CD4-positive, alpha-beta T cell treated with Interleukin-21 for 1 hour (primary cell): Measurements from ENCODE around the gene TMEM238L.
"Not testable (repeated sequence)": the region's sequence is repeated elsewhere in the genome, so short reads cannot be mapped to it uniquely, and the experiment has no call there.

Source experiments
- DNase-seq: peaks from one replicate; pipeline ENCODE4 v3.0.0-alpha.2; 2020

Gene TMEM238L, protein sequence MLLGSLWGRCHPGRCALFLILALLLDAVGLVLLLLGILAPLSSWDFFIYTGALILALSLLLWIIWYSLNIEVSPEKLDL

DNA sequence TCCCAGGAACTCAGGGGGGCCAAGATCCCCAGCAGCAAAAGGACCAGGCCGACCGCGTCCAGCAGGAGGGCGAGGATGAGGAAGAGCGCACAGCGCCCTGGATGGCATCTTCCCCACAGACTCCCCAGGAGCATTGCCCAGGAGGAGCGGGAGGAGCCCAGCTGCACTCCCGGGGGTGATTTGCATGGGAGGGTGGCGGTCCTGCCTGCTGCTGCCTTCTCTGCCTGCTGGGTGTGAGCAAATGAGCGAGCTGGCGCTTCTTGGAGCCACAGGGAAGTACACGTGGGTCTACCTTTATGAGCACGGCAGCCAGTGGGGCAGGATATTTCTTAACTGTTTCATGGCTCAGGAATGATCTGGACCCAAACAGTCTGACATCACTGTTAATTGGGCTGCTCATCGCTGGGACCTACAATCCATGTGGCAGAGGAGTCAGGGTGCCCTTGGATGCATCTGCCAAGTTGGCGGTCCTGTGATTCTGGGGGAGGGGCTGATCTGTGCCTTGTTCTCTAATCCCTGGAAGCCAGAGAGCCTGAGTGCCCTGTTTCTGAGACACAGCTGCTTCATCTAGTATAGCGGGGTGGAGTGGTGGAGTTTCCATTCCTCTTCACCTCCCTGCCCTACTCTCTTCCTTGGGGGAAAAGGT lies at the start of gene TMEM238L:
TMEM238L (minus strand) TSS at position 270 of the 646 bp plus-strand sequence; CDS start at position 134, 136 bp downstream.
- no peak for DNase-seq

DNA sequence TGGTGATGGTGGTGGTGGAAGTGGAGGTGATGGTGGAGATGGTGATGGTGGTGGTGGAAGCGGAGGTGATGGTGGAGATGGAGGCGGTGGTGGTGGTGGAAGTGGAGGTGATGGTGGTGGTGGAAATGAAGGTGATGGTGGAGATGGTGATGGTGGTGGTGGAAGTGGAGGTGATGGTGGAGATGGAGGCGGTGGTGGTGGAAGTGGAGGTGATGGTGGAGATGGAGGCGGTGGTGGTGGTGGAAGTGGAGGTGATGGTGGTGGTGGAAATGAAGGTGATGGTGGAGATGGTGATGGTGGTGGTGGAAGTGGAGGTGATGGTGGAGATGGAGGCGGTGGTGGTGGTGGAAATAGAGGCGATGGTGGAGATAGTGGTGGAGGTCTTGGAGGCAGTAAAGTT lies 42.7 kb upstream of the TMEM238L start:
- not testable (repeated sequence) for DNase-seq

GRCh38 chr17:10845388-10845751 lies 41.5 kb upstream of the TMEM238L start:
- no peak for DNase-seq

- DNase-seq, result peak; percentile 73
Measured at GRCh38 chr17:10844621-10845387, 40.9 kb upstream of the TMEM238L start.

GRCh38 chr17:10843811-10844210 lies 39.9 kb upstream of the TMEM238L start:
- DNase-seq, result no peak

DNA sequence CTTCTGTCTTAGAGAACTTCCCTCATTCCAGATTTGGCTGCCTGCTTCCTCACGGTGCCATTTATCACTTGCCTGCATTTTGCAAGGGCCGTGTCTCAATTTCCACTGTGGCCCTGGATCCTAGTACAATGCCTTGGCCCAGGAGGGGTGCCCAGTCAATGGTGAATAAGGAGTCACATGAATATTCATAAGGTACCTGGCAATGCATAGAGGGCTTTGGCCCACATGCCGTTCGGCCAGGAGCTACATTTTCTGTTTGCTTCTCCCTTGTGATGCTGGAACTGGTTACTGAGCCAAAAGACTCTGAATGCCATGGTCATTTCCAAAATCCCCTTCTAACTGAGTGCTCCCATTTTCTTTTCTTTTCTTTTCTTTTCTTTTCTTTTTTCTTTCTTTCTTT lies 38.8 kb upstream of the TMEM238L start:
- no peak for DNase-seq

DNA sequence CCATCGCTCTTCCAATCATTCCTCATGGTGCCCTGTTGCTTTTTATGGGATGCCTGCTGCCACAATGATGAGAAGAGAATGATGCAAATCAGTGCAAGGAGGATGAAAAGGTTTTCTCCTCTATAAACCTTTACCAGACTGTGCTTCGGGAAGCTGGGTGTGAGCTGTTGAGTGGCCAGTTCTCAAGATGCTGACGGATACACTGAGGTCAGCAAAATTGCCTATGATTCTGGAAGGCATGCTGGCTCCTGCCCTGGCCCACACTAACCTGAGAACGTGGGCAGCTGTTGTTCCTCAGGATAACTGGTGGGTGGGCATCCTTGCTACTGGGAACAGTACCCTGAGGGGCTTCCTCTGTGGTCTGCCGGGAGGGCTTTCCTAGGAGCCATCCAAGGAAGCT lies 34.8 kb upstream of the TMEM238L start:
- DNase-seq, result no peak

DNA sequence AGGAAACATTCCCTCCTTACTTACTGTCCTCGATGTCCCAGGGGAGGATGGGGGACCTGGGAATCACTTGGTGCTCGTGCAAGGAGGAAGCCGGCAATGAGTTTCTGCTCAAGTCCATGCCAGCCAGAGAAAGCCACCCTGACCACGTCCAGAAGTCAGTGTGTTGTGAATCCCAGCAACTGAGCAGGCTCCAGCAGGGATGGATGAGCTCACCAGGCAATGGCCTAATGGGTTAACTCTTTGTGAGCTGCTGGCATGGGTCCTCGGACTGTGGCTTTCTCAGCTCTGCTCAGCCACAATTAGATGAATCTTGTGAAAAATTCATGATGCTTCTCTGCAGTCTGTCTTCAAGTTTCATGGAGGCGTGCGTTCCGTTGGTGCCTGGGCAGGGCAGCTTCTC lies 34.0 kb upstream of the TMEM238L start, which contains the start of gene PIRT:
PIRT (minus strand) TSS at position 167 of the 400 bp plus-strand sequence. CDS start 12,442 bp downstream, outside the sequence.
- no peak for DNase-seq

DNA sequence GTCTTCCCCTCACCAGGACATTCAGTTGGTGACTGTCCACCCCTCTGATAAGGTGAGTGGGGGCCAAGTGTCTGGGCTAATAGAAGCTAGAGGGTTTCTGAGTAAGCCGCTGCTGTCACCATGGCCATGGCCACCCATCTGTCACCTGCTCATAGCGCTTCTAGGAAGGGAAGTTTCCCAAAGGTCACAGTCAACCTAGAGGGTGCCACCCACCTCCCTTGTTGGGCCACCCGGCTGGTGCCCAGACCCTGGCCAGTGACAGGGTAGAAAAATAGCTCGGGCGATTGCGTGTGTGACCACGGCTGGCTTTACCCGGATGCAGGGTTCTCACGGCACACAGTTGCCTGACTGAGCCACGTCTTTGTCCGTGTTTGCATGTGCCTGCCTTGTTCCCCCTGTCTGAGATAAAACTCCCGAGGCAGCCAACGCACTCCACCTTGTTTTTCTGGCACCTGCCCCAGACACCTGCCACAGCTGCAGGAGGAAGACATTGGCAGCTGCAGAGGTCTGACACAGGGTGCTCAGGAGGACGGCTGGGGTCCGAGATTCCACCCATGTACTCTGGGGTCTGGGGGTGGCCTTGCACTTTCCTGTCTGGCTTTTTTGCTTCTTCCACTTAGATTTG lies 33.2 kb upstream of the TMEM238L start:
- no peak for DNase-seq

DNA sequence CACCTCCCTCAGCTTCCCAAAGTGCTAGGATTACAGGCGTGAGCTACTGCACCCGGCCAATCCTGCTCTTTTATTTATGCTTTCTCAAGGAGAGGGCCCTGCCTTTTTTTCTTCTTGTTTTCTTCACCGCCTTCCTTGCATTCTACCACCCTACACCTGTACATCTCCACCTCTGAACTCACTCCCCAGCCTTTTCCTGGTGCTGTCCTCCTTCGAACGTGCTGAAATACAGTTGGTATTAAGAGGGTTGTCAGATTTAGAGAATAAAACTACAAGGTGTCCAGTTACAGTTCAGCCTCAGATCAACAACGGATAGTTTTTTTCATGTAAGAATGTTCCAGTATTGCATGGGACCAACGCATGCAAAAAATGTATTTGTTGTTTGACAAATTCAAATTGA lies 32.2 kb upstream of the TMEM238L start:
- no peak for DNase-seq

- no peak for DNase-seq
Measured at GRCh38 chr17:10831696-10832095, 27.8 kb upstream of the TMEM238L start.

DNA sequence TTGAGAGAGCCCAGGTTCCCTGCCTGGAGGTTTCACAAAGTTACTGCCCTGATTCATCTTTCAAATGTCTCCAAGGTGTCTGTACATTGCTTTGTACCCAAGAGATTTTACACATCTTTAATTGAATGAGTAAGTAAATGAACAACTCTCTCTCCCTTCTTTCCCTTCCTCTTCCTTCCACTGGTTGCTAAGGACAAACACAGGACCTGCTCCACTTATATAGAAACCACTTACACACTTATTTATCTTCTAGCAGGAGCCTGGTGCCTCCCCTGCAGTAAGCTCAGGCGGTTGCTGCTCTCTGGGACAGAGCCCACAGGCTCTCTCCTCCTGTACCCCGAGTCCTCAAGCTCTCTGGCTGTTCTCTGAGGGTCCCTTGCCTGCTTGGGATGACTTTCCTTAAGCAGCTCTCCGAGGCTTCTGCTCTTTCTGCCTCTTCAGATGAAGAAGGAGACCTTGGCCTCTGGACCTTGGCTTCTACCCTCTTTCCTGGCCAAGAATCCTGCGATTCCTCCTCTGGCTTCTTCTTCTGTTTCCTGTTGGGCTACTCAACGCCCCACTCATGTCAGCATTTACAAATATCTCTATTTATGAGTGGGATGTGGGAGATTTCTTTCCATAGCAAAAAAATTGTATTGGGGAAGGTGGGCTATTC lies 24.1 kb upstream of the TMEM238L start:
- DNase-seq, result no peak

GRCh38 chr17:10824874-10825273 lies 21.0 kb upstream of the TMEM238L start:
- DNase-seq, result no peak

GRCh38 chr17:10821770-10822169 lies 17.9 kb upstream of the TMEM238L start:
- no peak for DNase-seq

GRCh38 chr17:10821054-10821453 lies 17.2 kb upstream of the TMEM238L start:
- DNase-seq, result no peak

- no peak for DNase-seq
Measured at GRCh38 chr17:10815319-10815718, 11.4 kb upstream of the TMEM238L start.

DNA sequence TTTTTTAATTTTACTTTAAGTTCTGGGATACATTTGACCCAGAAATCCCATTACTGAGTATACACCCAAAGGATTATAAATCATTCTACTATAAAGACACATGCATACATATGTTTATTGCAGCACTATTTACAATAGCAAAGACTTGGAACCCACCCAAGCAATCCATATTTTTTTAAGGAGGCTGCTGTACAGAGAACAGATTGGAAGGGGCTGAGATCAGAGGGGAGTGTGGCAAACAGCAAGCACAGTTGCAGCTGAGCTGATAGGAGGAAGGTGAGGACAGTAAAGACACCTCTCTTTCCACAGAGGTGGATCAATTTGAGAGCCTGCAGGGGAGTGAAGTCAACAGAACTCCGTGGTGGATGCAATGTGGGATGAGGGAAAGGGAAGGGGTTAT lies 10.2 kb upstream of the TMEM238L start:
- DNase-seq, result no peak

DNA sequence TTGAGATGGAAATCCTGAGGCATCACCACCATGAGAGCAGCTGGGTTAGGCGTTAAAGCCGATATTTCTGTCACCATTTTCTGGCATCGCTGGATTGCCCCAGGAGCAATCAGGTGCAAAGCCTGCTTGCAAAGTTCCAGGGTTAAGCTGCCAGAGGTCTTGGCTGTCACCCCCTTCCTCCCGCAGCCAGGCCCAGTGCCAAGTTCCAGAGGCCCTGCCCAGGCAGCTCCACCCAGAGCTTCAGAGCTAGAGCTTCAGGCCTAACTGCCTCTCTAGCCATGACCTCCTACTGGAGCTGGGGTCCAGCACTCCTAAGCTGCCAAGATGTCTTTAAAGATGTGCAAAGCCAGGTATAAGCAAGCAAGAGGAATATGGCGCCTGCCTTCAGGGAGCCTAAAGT lies 8.8 kb upstream of the TMEM238L start:
- DNase-seq, result no peak

- DNase-seq, result no peak
Measured at GRCh38 chr17:10809605-10810004, 5.7 kb upstream of the TMEM238L start.

- no peak for DNase-seq
Measured at GRCh38 chr17:10807704-10808128, 3.8 kb upstream of the TMEM238L start.

- no peak for DNase-seq
Measured at GRCh38 chr17:10806545-10807262, 2.8 kb upstream of the TMEM238L start.

DNA sequence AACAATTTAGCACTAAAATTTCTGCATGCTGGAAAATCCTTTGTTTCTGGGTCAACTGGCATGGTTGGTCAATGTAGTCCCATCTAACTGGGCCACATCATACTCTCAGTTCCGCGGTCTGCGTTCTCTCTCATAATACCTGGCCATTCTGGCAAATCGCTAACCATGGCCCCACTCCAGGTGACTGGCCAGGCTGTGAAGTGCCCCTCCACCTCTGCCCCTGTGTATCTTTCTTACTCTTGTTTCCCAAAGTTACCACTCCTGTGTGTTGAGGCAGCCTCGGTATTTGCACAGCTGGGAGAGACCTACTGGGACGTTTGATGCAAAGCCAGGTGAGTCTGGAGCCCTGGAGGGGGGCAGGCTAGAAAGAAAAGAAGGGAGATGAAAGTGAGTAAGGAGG lies 2.0 kb upstream of the TMEM238L start:
- DNase-seq, result no peak

- DNase-seq, result no peak
Measured at GRCh38 chr17:10804546-10804945, 647 bp upstream of the TMEM238L start.
